IPS-NIHi7 (cell line): ENCODE data around the gene MYO5C.

Experiments used
- DNase-seq: peaks from one replicate; pipeline ENCODE4 v3.0.0; 2012; ENCODE audit warnings: mixed read lengths; ENCODE audit errors: extremely low spot score

Gene MYO5C

DNA sequence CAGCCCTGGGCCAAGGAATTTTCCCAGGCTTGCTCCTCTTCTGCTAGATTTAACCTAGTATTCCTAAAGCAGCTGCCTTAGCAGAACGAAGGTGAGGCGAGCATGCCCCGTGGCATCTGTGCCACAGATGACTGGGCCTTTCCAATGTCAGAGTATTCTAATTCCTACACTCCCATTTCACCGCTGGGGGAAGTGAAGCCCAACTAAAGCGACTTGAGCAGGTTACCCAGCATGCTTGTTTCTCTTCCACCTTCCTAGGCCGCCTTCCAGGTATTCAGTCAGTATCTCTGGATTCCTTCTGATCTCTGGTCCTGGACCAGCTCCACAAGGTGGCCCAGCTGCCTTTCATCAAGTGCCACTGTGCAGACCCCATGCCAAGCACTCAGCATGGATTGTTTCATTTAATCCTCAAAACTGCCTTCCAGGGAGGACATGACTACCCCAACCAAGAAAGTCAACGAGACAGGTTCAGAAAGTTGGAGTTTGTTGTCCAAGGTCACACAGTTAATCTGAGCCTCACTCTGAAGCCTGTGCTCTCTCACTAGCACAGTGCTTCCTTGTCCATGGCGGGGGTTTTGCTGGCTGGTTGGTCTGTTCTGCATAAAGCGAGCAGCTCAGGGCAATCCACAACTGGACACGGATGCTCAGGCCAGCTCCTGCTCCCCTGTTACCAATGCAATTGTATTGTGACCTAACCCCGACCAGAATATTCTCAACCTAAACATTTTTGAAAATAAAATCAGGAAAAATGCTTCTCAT lies 15.1 kb downstream of the MYO5C start:
- DNase-seq, result no peak

GRCh38 chr15:52278636-52279367 lies 16.8 kb downstream of the MYO5C start:
- DNase-seq, result no peak

DNA sequence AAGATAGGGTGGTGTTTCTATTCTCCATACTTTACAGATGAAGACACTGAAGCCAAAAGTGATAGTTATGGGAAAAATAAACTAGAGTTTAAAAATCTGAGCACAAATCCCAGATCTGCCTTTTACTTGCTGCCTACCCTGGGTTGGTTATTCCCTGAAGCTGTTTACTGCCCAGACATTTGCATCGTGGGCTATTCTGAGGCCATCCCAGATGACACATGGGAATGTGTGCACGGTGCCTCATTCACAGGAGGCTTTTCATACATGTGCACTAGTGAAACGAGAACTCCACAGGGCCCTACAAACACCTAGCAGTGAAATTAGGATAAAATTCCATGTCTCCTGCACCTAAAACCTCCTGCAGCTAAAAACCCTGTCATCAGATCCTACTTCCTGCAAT lies 17.5 kb downstream of the MYO5C start:
- no peak for DNase-seq

DNA sequence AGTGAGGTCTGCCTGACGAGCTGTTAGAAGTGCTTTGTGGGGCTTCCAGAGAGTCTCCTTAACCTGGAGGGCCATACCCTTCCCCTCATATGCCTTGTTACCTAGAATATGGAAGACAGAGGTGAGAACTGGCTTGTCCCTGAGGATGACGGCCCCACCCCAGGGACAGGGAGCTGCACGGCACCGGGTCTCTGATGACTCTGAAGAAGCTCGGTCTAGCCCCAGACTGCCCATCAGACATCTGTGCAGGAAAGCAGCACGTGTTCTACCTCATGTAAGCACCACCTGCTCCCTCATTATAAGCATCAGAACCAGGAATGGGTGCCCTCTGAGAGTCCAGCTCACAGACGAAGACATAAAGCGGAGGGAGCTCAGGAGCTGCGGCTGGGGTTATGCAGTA lies 18.0 kb downstream of the MYO5C start:
- DNase-seq, result no peak

DNA sequence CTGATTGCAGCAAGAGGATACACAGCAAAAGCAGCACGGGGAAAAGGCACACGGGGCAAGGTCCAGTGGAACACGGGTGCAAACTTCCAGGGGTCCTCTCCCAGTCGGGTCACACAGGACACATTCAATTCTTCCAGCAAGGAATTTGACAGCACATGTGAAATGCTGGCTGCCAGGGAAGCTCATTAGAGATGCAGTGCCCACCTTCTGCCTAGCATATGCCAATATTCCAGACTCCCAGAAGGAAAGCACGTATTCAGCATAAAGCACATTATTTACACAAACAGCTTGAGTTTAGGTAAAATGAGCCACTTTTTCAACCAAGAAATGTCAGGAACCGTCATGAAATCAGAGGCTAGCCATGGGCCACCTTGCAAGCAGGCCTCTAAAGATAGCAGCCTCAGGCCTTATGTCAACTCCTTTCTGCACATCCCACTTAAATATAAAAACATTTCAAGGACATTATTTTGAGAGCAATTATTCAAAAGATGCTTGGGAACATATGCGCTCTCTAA lies 19.3 kb downstream of the MYO5C start:
- no peak for DNase-seq

DNA sequence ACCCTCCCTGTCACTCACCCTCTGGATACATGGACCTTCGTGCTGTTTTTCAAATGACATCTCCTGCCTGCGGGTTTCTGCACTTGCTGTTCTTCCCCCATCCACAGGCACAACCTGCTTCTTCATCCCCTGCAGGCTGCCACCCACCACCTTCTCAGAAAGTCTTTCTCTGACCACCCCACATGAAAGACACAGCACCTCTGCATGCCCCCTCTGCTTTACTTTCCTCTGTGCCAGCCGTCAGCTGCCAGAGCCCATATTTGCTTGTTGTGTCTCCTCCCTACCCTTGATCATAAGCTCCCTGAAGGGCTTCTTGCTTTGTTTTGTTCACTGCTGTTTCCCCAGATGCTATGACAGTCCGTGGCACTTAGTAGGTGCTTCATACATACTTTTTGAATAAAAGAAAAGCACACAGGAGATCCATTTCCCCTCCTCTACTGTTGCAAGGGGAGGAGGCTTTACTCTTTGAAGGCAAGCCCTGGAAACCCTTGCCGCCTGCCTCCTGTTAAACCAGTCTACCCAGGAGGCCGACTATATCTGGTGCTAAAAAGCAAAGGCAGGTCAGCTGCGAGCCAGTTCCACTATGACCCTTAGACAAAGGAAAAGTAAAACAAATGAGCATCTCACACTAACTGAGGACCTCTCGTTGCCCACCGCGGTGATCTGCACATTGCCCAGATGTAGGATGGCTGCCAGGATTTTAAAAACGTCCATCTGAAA lies 31.9 kb downstream of the MYO5C start:
- no peak for DNase-seq

- peak; percentile 54 for DNase-seq
Measured at GRCh38 chr15:52262364-52262763, 33.2 kb downstream of the MYO5C start.

GRCh38 chr15:52261498-52262242 lies 33.9 kb downstream of the MYO5C start:
- DNase-seq, result peak; percentile 94

- DNase-seq, result no peak
Measured at GRCh38 chr15:52261026-52261425, 34.6 kb downstream of the MYO5C start.

DNA sequence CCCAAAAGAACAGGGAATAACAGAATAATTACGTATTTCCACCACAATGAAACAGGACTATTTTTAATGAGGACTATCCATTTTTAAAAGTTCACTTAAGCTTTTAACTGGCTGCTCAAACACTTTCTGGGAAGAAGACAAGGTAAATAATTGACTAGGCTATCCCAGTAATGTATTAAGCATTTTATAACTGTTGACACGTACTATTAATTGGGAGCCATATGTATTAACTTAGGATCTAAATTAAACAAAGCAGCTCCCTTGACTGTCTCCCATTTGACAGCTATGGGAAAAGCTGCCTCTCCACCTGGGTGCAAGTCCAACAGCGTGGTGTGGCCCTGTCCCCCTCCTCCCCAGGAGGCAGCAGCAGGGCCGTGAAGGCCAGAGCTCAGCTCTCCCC lies 36.1 kb downstream of the MYO5C start:
- DNase-seq, result no peak

GRCh38 chr15:52258461-52258860 lies 37.1 kb downstream of the MYO5C start:
- peak; percentile 26 for DNase-seq

DNA sequence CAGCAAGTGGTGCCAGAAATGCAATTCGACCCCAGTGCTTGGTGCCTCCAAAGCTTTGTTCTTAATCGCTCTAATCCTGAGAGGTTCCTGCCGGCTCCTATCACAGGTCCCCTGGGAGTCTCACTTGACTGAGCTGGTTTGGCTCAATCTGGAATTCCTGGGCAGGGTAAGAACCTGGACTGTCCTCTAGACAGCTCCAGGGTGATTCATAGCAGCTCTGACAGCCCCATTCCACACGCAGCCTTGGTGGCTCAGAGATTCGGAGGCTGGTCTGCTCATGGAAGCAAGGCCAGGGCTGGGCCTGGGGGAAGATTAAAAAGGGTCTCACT lies 37.9 kb downstream of the MYO5C start:
- DNase-seq, result peak; percentile 50

GRCh38 chr15:52256930-52257733 lies 38.5 kb downstream of the MYO5C start:
- no peak for DNase-seq

GRCh38 chr15:52256366-52256765 lies 39.2 kb downstream of the MYO5C start:
- peak; percentile 83 for DNase-seq

- no peak for DNase-seq
Measured at GRCh38 chr15:52255935-52256334, 39.7 kb downstream of the MYO5C start.

DNA sequence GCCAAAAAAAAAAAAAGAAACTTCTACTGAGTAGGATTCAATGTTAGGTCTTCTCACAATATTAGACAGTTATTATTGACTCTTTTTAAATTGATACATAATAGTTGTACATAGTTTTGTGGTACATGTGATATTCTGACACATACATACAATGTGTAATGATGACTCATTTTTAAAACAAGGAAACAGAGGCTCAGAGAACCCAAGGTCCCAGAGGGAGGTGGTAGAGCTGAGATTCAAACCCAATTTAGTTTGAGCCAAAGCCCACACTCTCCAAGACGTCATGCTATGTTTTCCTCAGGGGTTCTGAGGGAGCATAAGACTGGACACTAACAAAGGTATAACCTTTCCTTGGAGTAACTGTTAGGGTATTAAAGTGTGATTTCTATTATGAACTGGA lies 40.6 kb downstream of the MYO5C start:
- no peak for DNase-seq

DNA sequence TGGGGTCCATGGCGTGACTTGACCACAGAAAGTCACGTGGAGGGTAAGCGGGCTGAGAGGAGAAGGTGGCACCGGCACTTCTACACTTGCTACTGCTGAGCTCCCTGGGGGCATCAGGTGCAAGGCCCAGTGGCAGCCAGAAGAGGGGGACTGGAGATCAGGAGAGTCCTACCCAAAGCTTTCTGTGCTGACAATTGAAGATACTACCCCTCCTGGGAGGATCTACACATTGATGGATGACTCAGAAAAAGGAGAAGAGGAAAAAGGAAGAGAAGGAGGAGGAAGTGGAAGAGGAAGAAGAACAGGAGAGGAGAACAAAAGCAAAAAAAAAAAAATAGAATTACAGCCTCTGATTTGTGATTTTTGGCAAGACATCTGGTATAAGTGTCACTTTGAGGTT lies 41.2 kb downstream of the MYO5C start:
- peak; percentile 28 for DNase-seq

GRCh38 chr15:52252781-52253180 lies 42.8 kb downstream of the MYO5C start:
- no peak for DNase-seq

GRCh38 chr15:52251144-52251860 lies 44.3 kb downstream of the MYO5C start:
- DNase-seq, result no peak

GRCh38 chr15:52247461-52247860 lies 48.1 kb downstream of the MYO5C start:
- no peak for DNase-seq
